Subcutaneous abdominal adipose tissue (tissue), 5 donors: Measurements from ENCODE around the gene USP38.
"Not testable (repeated sequence)": the region's sequence is repeated elsewhere in the genome, so short reads cannot be mapped to it uniquely, and the experiment has no call there.

Source experiments
- H3K27ac ChIP-seq: one replicate; pipeline ENCODE4 v1.7.0; 2013; ENCODE audit warnings: low read depth, mild to moderate bottlenecking, inconsistent platforms, low read length, moderate library complexity
- H3K27me3 ChIP-seq, 5 donors: one replicate each; pipeline ENCODE4 v1.7.0; 2013; ENCODE audit warnings: low read length in 5 of 5, inconsistent platforms in 1 of 5; ENCODE audit not compliant: control insufficient read depth in 5 of 5, insufficient read depth in 4 of 5
- H3K36me3 ChIP-seq, 5 donors: one replicate each; pipeline ENCODE4 v1.7.0; 2013; ENCODE audit warnings: low read length in 5 of 5; ENCODE audit not compliant: control insufficient read depth in 5 of 5, insufficient read depth in 5 of 5
- H3K4me1 ChIP-seq, 5 donors: one replicate each; pipeline ENCODE4 v1.7.0; 2013; ENCODE audit warnings: low read length in 5 of 5, mild to moderate bottlenecking in 3 of 5, moderate library complexity in 1 of 5; ENCODE audit not compliant: control insufficient read depth in 5 of 5, insufficient read depth in 5 of 5
- H3K4me3 ChIP-seq, 5 donors: one replicate each; pipeline ENCODE4 v1.7.0; 2013; ENCODE audit warnings: low read length in 5 of 5, low read depth in 1 of 5
- H3K9ac ChIP-seq, 5 donors: one replicate each; pipeline ENCODE4 v1.7.0; 2013; ENCODE audit warnings: low read length in 5 of 5, mild to moderate bottlenecking in 4 of 5, moderate library complexity in 3 of 5
- H3K9me3 ChIP-seq, 5 donors: one replicate each; pipeline ENCODE4 v1.7.0; 2013; ENCODE audit warnings: low read length in 5 of 5; ENCODE audit not compliant: control insufficient read depth in 5 of 5
- donor health status: healthy.
- donor health status: healthy.
- donor health status: healthy.
- donor health status: healthy.
- donor health status: healthy.

USP38 gene

DNA sequence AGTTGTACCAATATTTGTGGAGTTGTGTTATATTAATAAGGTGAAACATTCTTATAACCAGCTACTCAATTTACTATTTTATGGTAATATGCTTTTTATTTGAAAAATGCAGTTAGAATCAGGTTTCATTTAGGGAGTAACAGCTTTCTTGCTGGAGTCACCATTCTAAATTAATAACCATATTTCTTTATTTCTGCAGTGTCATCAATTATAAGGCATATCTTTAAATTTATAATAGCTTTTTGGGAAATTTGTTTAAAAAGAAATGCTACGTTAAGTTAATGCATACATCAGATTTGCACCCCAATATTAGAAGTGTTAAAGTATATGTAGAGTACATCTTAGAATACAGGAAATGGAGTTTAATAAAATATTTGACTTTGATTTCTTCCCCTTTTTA lies 18.9 kb downstream of the USP38 start:
- H3K36me3 ChIP-seq, result peaks cover 36 to 62% (median 53%) of the 10 kb centered on the region in 5 donors
- no peak overlapping the region for H3K4me3 ChIP-seq
- no peaks in the 10 kb centered on the region for H3K4me1 ChIP-seq
- no peaks in the 10 kb centered on the region for H3K9me3 ChIP-seq
- no peak overlapping the region for H3K9ac ChIP-seq
- H3K27ac ChIP-seq, result no peak overlapping the region
- no peaks in the 10 kb centered on the region for H3K27me3 ChIP-seq

DNA sequence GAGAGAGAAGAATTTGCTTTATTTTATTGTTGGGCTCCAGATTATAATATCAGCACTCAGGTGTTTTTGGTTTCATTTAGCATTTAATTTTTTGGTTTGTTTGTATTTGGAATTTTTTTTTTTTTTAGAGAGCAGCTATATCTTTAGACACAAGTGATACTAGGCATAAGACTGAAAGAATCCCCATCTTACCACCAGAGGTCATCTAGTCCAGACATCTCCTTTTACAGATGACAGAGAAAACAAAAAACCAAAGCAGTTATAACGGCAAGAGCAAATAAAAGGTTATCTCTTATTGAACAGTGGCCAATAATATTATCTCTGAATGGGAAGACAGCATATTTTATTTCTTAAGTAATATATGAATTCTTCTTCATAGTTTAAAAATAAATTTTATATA lies 22.8 kb downstream of the USP38 start:
- no peak overlapping the region for H3K27ac ChIP-seq

DNA sequence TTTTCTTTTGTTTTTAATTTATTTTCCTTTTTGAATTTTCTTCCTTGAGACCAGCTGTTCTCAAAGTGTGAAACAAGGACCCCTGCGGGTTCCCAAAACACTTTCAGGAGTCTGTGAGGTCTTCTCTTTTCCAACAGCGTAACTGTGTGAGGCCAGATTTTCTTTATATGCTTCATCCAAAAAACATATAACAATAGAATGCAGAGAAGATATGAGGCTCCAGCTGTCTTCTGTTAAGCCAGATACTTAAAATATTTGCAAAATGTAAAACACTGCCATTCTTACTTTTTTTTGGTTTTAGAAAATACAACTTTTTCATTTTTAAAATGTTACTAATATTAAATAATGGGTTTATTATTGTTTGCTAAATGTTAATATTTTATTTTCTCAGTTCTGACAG lies 27.8 kb downstream of the USP38 start:
- H3K36me3 ChIP-seq, result peaks cover 2 to 28% (median 23%) of the 10 kb centered on the region in 5 donors
- no peaks in the 10 kb centered on the region for H3K9me3 ChIP-seq
- no peaks in the 10 kb centered on the region for H3K27me3 ChIP-seq
- no peak overlapping the region for H3K4me3 ChIP-seq
- H3K9ac ChIP-seq, result no peak overlapping the region
- H3K4me1 ChIP-seq, result peaks cover 0 to 12% (median 0%) of the 10 kb centered on the region in 5 donors
- no peak overlapping the region for H3K27ac ChIP-seq

More for the DNA sequence above, 22.8 kb downstream of the USP38 start:
- H3K27me3 ChIP-seq, result no peaks in the 10 kb centered on the region
- no peaks in the 10 kb centered on the region for H3K9me3 ChIP-seq
- no peaks in the 10 kb centered on the region for H3K4me1 ChIP-seq
- peaks cover 14 to 47% (median 33%) of the 10 kb centered on the region in 5 donors for H3K36me3 ChIP-seq
- no peak overlapping the region for H3K4me3 ChIP-seq
- no peak overlapping the region for H3K9ac ChIP-seq

DNA sequence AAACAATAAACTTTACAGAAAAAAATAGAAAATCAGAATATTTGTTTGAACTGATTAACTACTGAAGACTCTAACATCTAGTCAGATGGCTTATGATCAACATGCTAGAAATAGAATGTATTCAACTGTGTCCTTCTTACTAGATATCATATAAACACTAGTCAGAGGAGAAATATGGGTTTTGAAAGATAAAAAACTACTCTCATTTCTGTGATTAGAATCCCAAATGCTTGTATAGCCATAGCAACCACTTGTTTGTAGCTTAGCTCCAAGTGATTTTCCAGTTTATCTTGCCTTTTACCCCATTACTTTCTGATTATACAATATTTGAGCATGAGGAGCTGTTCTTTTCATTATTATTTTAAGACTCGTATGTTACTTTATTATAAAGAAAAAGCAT lies 31.2 kb downstream of the USP38 start:
- Histone ChIP-seq H3K9ac (no peak overlapping the region), H3K4me1 (peaks cover 0 to 12% (median 0%) of the 10 kb centered on the region in 5 donors), H3K27me3 (no peaks in the 10 kb centered on the region), H3K27ac (peak overlapping the region; percentile 38), H3K36me3 (peaks cover 2 to 30% (median 23%) of the 10 kb centered on the region in 5 donors), H3K9me3 (no peaks in the 10 kb centered on the region), H3K4me3 (no peak overlapping the region)

DNA sequence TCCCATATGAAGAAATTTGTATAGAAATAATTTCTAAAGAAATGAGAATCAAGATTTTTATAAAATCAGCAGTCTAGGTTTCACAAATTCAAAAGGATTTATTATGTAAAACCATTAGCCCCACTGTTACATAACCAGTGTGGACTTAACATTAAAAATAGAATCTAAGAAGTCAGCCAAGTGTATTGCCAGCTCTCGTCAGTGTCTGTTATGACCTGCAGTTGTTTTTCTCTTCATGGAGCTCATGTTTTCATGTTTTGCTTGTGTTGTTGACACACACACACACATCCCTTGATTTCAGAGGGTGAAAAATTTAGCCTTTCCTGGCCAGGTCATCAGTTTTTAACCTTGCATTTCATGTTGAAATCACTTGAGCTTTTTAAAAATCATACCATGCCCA lies 39.5 kb downstream of the USP38 start:
- peak overlapping the region; percentile 32 for H3K27ac ChIP-seq
- no peak overlapping the region for H3K4me3 ChIP-seq
- no peaks in the 10 kb centered on the region for H3K9me3 ChIP-seq
- no peaks in the 10 kb centered on the region for H3K27me3 ChIP-seq
- H3K36me3 ChIP-seq, result peaks cover 0 to 7% (median 0%) of the 10 kb centered on the region in 5 donors
- peaks cover 0 to 13% (median 6%) of the 10 kb centered on the region in 5 donors for H3K4me1 ChIP-seq
- no peak overlapping the region for H3K9ac ChIP-seq

DNA sequence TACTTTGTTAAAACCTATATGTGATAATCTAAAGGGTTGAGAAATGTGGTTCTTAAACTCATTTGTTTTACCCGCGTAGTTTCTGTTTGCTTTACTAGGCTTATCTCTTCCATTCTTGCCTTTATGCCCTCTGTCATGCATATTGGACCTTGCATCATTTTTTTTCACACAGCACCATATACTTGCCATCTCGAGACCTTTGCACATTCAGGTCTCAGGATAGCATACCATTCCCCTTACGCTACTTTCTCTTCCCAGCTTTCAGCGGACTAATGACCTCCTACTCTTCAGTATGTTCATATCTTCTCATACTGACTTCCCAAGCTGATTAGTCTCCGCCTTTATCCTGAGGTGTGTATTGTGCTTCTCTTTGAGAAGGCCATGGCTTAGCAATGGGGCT lies 40.5 kb downstream of the USP38 start:
- Histone ChIP-seq H3K9me3 (no peaks in the 10 kb centered on the region), H3K4me1 (peaks cover 0 to 13% (median 6%) of the 10 kb centered on the region in 5 donors), H3K4me3 (no peak overlapping the region), H3K27ac (no peak overlapping the region), H3K36me3 (peaks cover 0 to 6% (median 0%) of the 10 kb centered on the region in 5 donors), H3K9ac (no peak overlapping the region), H3K27me3 (no peaks in the 10 kb centered on the region)

DNA sequence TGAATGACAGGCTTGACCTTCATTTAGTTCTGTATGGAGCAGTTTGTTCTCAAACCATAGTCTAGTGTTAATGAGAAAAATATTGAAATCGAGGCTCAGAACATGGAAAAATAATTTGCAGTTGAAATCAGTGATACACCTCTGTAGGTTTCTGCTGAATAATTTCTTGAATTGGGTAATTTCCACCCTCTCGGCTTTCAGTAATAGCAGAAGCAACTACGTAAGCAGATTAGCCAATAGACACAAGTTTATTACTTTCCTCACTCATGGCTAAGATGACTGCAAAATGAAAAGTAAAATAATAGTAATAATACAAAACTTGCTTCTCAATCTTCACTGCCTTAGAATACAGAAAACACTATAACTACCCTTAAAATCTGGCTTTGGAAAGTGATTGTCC lies 46.0 kb downstream of the USP38 start:
- Histone ChIP-seq H3K9ac (no peak overlapping the region), H3K4me1 (no peaks in the 10 kb centered on the region), H3K36me3 (no peaks in the 10 kb centered on the region), H3K4me3 (no peak overlapping the region), H3K27ac (no peak overlapping the region), H3K9me3 (no peaks in the 10 kb centered on the region), H3K27me3 (no peaks in the 10 kb centered on the region)

DNA sequence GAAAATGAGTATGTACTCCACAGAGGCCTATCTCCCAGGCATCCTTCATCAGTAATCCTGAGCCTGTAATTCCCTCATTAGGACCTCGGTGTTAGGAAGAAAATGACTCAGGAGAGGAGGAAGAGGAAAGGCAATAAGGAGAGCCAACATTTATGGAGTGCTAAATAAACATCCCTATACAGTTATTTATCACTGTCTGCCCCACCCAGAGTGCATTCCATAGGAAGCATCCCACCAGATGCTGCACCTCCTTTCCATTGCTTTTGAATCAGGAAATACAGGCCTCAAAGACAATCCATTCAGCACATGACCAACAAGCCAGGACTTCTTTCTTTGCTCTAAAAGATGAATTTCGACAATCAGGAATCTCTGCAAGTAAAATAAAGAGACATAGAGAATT lies 47.6 kb downstream of the USP38 start:
- no peak overlapping the region for H3K4me3 ChIP-seq
- no peaks in the 10 kb centered on the region for H3K36me3 ChIP-seq
- no peak overlapping the region for H3K27ac ChIP-seq
- no peaks in the 10 kb centered on the region for H3K27me3 ChIP-seq
- H3K4me1 ChIP-seq, result no peaks in the 10 kb centered on the region
- no peak overlapping the region for H3K9ac ChIP-seq
- no peaks in the 10 kb centered on the region for H3K9me3 ChIP-seq

DNA sequence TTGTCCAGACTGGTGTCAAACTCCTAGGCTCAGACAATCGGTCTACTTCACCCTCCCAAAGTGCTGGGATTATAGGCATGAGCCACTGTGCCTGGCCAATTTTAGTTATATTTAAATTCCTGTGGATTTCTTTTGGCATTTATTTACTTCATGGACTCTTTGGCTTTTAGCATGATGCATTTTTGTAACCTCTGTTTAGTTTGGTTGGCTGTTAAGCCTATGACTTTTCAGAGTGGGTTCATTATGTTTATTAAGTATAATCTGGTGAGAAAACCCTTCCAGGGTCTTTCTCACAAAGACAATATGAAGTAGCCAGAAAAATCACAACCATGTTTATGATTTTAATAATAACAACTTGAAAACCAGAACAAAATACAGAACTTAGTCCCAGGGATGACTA lies 49.4 kb downstream of the USP38 start:
- H3K27me3 ChIP-seq, result no peaks in the 10 kb centered on the region
- no peaks in the 10 kb centered on the region for H3K9me3 ChIP-seq
- H3K36me3 ChIP-seq, result no peaks in the 10 kb centered on the region
- H3K9ac ChIP-seq, result no peak overlapping the region
- no peak overlapping the region for H3K4me3 ChIP-seq
- no peak overlapping the region for H3K27ac ChIP-seq
- H3K4me1 ChIP-seq, result no peaks in the 10 kb centered on the region

DNA sequence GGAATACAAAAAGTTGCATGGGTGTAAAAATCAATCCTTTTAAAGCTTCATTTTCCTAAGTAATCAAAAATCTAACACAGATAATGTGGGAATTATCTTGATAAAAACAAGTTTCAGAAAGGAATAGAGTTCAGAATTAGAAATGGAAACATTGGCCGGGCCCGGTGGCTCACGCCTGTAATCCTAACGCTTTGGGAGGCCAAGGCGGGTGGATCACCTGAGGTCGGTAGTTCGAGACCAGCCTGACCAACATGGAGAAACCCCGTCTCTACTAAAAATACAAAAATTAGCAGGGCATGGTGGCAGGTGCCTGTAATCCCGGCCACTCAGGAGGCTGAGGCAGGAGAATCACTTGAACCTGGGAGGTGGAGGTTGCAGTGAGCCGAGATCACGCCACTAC lies 52.5 kb downstream of the USP38 start:
- not testable (repeated sequence) for H3K9me3 ChIP-seq, H3K27ac ChIP-seq, H3K4me1 ChIP-seq, H3K27me3 ChIP-seq, H3K36me3 ChIP-seq, H3K9ac ChIP-seq, H3K4me3 ChIP-seq
